GM03348 (cell line): Measurements from ENCODE around the gene TRIM7.
"Not testable (repeated sequence)": the region's sequence is repeated elsewhere in the genome, so short reads cannot be mapped to it uniquely, and the experiment has no call there.

Experiments
- DNase-seq: peaks from one replicate; pipeline ENCODE4 v3.0.0; 2012; ENCODE audit warnings: low spot score

Gene TRIM7

DNA sequence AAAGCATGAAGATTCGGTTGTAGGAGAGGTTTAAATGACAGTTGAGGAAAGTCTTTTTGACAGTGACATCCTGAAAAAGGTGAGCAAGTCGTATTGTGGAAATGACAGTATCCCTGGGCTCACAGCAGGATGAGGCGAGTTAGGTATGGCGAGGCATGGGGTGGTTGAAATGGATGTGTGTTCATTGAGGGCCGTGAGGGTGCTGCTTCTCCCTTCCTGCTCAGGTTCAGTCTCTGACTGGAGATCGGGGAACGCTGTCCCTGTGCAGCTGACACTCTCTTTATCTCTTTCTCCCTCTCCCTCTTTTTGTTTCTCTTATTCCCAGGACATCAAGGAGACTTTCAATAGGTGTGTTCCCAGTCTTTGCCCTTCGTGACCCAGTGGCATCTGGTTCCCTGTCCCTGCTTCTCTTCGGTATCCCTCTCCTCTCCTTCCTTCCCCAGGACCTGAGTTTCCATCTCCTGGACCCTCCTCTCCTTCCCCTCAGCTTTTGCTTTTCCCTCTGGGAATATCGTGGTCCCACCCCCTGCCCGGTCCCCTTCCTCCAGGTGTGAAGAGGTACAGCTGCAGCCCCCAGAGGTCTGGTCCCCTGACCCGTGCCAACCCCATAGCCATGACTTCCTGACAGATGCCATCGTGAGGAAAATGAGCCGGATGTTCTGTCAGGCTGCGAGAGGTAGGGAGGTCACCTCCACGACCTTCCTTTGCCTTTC, 28.2 kb upstream of the TRIM7 start:
- DNase-seq, result no peak

DNA sequence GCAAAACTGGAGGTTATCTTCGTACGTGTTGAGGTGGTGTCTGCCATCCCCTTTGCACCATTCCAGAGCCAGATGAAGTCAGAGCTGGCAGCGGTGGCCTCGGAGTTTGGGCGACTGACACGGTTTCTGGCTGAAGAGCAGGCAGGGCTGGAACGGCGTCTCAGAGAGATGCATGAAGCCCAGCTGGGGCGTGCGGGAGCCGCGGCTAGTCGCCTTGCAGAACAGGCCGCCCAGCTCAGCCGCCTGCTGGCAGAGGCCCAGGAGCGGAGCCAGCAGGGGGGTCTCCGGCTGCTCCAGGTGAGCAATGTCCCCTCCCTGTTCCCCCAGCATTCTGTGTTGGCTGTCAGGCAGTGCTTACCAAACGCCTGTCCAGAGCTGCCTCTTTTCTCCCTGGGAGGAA, 27.6 kb upstream of the TRIM7 start:
- DNase-seq, result no peak

DNA sequence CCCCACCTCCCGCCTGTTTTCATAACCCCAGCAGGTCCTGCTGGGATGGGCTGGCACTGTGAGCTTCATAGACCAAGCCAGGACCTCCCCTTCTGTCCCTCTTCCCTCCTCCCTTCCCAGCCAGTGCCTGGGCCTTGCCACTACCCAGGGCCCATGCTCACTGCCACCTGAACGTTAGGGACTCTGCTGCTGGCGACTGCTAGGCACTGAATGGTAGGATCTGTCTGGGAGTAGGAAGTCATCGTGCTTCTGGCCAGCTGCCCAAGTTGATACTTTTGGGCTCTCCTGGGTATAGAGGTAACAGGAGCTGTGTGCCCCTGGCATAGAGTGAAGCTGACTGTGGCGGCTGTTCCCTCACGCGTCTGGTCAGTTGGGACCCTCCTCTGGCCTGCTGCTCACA, 26.4 kb upstream of the TRIM7 start:
- DNase-seq, result no peak

DNA sequence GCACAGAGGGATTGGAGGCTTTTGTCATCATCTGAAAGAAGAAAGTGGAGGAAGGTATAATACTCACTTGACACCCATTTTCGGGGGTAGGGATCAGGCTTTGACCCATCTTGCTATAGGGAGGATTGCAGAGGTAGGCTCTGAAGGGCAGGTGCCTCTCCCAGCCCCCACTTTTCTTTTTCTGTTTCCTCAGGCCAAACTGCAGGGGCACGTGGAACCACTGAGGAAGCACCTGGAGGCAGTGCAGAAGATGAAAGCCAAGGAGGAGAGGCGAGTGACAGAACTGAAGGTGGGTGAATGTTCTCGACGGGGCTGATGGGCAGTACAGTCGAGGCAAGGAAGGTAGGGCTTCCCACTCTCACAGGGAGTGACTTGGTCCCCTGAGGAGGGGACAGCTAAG, 25.6 kb upstream of the TRIM7 start:
- no peak for DNase-seq

DNA sequence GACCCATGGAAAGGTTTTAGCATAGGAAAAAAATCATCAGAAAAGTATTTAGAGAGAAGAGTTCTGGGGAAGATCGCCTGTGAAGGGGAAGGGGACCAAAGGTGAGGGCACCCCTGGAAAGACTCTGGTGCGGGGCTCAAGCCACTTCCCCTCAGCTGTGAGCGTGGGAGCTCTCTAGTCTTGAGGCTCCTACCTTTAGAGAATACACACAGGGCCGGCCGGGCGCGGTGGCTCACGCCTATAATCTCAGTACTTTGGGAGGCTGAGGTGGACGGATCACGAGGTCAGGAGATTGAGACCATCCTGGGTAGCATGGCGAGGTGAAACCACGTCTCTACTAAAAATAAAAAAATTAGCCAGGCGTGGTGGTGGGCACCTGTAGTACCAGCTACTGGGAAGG, 25.0 kb upstream of the TRIM7 start:
- DNase-seq, result no peak

DNA sequence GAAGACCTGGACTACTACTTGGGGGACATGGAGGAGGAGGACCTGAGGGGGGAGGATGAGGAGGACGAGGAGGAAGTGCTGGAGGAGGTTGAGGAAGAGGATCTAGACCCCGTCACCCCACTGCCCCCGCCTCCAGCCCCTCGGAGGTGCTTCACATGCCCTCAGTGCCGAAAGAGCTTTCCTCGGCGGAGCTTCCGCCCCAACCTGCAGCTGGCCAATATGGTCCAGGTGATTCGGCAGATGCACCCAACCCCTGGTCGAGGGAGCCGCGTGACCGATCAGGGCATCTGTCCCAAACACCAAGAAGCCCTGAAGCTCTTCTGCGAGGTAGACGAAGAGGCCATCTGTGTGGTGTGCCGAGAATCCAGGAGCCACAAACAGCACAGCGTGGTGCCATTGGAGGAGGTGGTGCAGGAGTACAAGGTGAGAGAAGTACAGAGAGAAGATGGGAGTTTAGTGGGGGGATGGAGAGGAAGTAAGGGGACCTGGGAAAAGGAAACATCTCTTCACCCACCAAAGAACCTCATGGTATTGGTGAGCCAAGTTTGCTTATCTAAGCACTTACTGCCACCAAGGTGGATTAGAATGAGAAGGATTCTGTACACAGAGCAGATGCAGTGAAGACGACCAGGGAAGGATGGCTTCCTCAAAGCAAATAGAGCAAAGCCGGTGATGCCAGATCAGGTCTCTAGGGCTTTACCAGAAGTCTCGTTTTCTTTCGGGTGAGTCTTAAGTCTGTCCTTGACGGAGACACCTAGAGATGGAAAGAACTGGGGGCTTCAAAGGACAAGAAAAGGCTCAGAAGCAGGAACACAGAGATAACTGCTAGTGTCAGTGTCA, 19.6 kb upstream of the TRIM7 start:
- no peak for DNase-seq

DNA sequence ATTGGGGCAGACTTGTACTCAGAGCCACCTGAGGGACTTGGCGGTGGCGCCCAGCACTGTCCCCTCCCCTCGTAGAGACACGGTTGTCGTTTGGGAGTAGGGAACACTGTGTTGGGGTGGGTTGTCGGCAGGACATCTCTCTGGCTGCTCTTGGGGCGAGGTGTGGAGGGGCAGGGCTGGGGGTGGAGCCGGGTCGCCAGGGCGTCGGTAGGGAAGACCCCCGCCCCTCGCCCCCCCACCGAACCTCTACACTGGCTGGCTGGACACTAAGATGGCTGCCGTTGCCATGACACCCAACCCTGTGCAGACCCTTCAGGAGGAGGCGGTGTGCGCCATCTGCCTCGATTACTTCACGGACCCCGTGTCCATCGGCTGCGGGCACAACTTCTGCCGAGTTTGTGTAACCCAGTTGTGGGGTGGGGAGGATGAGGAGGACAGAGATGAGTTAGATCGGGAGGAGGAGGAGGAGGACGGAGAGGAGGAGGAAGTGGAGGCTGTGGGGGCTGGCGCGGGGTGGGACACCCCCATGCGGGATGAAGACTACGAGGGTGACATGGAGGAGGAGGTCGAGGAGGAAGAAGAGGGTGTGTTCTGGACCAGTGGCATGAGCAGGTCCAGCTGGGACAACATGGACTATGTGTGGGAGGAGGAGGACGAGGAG, 18.9 kb upstream of the TRIM7 start:
- DNase-seq, result no peak

DNA sequence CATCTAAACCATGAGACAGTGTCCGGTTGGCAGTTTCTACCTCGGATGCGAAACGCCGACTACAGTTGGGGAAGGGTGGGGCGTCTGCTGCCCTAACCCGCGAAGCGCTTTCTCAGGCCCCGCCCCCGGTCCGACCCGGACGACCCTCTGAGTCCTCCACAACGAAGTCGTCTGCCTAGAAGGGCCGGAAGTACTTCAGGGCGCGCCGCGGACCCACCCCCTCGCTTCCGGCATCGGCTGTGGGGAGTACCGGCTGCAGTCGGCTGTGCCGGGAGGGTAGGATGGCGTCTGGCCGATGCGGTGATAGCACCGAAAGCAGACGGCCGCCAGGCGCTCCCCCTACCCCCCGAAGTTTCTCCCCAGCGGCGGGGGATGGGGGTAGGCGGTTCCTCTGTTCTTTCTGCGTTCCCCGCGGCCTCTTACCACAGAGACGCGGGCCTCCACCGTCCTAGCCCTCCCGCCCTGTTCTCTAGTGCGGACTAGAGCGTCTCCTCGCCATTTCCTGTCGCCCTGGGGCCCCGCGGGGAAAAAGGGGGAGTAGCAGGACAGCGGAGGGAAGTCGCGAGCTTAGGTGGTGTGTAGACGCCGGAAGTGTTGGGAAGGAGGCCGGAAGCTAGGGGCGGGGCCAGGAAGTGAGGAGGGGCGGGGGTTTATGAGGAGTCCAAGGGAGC, 18.2 kb upstream of the TRIM7 start, which contains the start of gene TRIM41:
Gene TRIM41, plus strand, starts transcription at position 224 of the 671 bp plus-strand sequence. CDS start 719 bp downstream, outside the sequence.
- DNase-seq, result peak; percentile 93

DNA sequence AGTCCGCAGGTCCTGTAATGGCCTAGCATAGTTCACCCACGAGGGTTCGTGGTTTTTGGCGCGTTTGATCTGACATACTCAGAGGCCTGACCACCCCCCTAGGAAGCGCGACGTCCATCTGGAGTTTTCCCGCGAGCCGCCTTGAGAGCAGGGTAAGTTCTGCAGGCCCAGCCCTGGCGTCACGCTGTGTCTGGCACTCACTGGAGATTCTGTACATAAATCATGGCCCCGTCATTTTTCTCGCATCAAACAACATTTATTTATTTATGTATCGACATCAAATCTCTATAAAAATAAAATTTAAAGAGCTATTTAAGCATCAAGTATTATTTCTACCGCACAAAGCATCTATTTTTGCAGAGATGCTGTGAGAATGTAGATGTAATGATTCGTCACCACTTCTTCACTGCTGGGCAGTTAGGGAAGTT, 17.6 kb upstream of the TRIM7 start:
- DNase-seq, result no peak

DNA sequence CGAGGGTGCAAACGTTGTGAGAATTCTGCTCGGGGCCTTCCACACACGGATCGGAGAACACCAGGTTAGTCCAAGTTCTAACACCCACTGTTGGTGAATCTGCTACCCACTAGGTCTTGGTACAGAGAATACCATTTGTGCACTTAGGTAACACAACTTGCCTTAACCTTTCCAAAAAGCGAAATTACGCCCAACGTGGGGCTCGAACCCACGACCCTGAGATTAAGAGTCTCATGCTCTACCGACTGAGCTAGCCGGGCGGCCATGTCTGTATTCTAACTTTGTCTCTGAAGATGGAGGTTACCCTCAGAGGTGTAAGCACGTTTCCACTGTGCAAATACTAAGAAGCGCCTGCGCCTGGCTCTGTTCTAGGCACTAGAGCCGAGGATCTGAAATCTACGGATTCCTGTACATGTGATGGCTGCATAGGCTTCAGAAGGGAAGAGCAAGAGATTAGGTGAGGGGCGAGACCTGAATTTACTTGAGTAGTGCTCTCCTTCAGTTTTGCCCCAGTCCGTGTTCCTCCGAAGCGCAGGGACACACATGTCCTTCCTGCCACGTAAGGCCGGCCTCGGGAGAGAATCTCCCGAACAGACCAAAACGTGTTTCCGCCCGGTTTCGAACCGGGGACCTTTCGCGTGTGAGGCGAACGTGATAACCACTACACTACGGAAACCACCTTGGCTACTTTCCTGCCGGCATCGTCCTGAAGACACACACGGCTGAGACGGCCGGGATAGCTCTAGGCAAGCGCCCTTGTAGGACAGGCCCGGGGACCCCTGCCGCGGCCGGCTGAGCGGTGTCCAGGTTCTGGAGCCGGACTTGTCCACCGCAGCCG, 17.0 kb upstream of the TRIM7 start:
- DNase-seq, result peak; percentile 67

DNA sequence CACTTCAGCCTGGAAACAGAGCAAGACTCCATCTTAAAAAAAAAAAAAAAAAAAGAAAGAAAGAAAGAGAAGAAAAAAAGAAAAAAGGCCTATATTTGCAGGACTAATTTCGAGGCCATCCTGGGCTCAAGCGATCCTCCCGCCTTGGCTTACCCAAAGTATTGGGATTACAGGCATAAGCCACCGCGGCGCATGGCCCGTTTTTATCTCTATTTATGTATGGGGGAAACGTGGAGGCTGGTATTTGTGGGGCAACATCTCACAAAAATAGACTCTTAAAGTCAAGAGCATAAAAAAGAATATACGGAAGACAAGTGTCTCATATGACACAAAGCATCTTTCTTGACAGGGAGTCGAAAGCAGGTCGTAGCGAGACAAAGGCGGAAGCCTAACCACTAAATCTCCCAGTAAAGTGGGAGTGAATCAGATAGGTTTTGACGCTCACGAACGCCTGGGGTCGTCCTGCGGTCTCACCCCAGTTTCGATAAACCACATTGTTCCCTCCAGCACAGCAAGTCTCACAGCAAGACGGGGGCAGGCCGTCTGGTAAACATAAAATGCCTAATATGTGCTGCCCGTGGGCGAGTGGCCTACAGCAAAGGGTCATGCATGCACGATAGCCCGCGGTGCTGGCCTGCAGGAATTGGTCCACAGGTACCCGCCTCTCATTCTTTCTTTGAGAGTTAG, 16.3 kb upstream of the TRIM7 start:
- no peak for DNase-seq

DNA sequence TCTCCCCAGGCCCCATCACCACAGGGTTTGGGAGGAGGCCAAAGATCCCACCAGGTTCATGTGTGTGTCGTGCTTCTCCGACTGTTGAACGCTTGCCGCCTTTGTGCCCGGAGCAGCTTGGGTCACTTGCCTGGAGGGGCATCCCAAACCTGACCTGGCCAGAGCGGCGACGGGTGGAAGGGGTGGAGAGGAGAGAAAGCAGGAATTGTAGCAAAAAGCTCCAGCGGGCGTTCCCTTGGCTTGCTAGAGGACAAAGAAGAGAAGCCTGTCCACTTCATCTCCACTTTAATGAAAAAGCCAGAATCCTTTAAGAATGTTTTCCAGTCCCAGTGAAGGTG, 15.2 kb upstream of the TRIM7 start:
- DNase-seq, result no peak

DNA sequence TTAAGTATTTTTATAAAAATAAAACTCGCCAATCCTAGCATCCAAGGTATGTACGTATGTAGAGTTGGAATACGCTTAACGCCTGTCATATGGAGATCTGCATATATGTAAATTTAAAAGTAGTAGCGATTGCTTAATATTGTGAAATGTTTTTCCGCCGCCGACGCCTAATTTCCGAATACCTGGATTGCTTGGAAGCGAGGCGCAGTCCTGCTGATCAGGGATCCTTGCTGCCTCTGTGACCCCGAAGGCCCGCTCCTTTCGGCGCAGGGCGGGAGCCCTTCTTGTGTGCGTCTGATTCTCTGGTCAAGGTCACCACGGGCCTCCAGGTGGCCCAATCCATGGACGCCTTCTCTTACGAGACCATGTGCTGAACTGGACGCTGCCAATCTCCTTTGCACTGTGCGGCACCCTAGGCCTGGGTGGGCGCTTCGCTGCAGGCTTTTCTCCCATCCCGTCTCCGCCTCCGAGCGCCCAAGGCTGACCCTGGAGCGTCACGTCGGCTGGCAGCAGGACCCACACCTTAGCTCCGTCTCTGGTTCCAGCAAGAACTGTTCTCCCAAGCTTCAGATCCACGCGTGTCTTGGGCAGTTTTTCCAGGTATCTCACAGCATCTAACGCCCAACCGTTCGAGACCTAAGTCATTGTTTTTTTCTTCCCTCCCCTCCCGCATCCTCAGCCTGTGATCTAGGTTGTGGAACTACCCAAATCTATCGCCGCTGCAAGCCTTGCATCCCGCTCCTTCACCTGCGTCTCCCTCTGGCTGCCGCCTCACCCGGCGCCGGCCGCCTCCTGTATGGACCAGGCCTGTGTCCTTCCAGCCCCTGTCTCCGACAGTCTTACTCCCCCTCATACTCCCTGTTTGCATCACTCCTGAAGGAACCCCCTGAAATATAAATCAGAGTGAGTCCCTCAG, 14.5 kb upstream of the TRIM7 start:
- no peak for DNase-seq

DNA sequence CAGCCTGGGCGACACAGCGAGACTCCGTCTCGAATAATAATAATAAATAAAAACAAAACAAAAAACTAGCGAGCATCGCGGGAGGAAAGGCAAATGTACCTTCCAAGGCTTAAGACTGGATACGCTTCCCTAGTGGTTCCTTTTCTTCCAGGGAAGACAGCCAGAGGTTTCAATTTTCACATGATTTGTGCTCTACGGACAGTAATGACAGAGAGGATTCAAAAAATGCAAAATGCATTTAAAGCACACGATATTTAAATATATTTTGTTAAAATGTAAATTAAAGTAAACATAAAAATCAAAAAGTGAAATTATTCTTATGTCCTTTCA, 13.8 kb upstream of the TRIM7 start:
- DNase-seq, result no peak

DNA sequence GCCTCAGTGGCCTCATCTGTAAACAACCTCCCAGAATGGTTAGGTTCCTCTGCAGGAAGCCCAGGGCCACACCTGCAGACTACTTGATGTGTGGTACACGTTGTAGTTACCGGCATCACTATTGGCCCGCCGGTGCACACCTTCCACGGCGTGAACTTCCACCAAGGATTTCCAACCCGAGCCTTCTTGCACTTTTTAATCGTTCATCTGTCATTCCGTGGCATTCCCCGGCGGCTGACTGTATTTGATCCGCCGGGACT, 12.7 kb upstream of the TRIM7 start:
- DNase-seq, result no peak

DNA sequence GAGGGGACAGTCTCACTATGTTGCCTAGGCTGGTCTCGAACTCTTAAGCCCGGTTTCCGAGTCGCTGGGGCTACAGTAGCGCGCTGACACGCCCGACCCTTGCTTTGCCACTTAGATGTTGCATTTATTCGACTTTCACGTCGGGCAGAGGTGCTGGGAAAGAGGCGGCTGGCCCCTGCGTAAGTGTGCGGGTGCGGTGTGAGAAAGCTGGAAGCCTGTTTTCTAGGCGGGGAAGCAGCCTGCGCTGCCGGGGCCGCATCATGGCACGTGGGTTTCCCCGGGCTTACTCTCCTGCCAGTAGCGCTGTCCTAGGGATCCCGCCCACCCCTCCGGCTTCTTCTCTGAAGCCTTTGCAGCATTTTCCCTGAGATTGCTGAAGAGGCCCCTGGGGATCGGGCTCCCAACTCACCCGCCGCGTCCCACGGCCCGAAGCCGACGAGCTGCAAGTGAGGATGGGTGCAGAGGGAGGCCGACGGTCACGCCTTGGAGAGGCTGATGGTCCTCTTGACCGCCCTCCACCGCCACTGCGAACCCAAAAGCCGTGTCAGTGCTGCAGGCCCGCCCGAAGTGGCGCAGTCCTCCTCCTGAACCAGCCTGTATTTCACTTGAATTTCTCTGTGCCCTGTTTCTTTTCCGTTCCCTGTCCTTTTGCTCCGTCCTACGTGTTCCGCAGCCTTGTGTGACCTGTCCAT, 12.3 kb upstream of the TRIM7 start:
- DNase-seq, result no peak

DNA sequence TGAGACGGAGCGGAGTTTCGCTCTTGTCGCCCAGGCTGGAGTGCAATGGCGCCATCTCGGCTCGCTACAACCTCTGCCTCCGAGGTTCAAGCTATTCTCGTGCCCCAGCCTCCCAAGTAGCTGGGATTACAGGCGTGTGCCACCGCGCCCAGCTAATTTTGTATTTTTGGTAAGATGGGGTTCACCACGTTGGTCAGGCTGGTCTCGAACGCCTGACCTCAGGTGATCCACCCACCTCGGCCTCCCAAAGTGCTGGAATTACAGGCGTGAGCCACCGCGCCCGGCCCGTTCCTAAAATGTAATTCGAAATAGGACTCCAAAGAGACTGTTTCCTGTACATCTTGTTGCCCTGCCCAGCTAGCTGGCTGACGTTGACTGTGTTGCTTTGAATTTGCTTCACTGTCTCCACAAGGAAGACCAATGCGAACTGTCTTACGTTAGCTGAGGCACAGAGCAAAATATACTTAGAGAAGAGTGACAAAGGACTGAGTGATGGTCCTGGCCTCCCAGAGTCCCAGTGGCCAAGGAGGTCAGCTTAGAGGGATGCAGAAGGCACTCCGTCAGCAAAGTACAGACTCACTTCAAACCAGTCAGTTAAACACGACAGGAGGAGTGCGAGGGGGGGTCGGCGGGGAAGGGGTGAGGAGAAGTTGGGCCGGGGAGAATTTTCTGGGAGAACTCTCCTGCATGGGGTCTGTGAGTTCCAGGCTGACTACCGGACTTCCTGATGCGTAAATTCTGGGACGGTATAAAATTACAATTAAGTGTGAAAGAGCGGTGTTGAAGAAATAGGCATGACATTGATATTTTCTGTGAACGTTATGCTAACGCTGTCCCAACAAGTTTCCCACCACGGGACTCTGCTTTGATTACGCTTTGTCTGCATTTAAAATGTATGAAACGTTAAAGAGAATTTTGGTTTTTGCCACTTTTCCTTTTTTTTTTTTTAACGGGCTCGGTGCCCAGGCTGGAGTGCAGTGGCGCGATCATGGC, 11.3 kb upstream of the TRIM7 start:
- no peak for DNase-seq

DNA sequence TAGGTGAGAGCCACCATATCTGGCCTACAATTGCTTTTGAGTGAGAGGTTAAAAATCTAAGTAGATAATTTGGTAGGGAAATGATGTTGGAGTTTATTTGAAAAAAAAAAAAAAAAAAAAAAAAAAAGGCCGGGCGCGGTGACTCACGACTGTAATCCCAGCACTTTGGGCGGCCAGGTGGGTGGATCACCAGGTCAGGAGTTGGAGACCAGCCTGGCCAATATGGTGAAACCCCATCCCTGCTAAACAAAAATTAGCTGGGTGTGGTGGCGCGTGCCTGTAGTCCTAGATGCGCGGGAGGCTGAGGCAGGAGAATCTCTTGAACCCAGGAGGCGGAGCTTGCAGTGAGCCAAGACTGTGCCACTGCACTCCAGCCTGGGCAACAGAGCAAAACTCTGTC, 9.3 kb upstream of the TRIM7 start:
- DNase-seq, result not testable (repeated sequence)
